Ishikawa (cell line): ENCODE measurements around the gene STX3.

ENCODE experiments used
- CEBPB ChIP-seq: IDR thresholded peaks from 2 replicates; pipeline ENCODE4 v1.6.1; 2012
- CREB1 ChIP-seq: IDR thresholded peaks from 2 replicates; pipeline ENCODE4 v1.6.1; 2012; ENCODE audit warnings: low read depth
- EGR1 ChIP-seq: IDR thresholded peaks from 2 replicates; pipeline ENCODE4 v1.6.1; 2012
- EP300 ChIP-seq: IDR thresholded peaks from 2 replicates; pipeline ENCODE4 v1.6.1; 2012; ENCODE audit warnings: borderline replicate concordance
- FOXM1 ChIP-seq: IDR thresholded peaks from 2 replicates; pipeline ENCODE4 v1.6.1; 2012; ENCODE audit warnings: low read depth, borderline replicate concordance
- MAX ChIP-seq: IDR thresholded peaks from 2 replicates; pipeline ENCODE4 v1.6.1; 2012
- NFIC ChIP-seq: IDR thresholded peaks from 2 replicates; pipeline ENCODE4 v1.6.1; 2012
- RAD21 ChIP-seq: IDR thresholded peaks from 2 replicates; pipeline ENCODE4 v1.6.1; 2012; ENCODE audit warnings: low read depth
- TAF1 ChIP-seq: IDR thresholded peaks from 2 replicates; pipeline ENCODE4 v1.6.1; 2012; ENCODE audit warnings: low read depth, mild to moderate bottlenecking
- TCF12 ChIP-seq: IDR thresholded peaks from 2 replicates; pipeline ENCODE4 v1.6.1; 2012; ENCODE audit warnings: low read depth
- TEAD4 ChIP-seq: IDR thresholded peaks from 2 replicates; pipeline ENCODE4 v1.6.1; 2012
- YY1 ChIP-seq: IDR thresholded peaks from 2 replicates; pipeline ENCODE4 v1.6.1; 2012; ENCODE audit warnings: low read depth
- ZBTB7A ChIP-seq: IDR thresholded peaks from 2 replicates; pipeline ENCODE4 v1.6.1; 2012; ENCODE audit warnings: low read depth
- TF ChIP-seq, protein P1 (sequence below): IDR thresholded peaks from 2 replicates; pipeline ENCODE4 v1.6.1; 2012; ENCODE audit warnings: low read depth, mild to moderate bottlenecking
- TF ChIP-seq, protein P2 (sequence below): IDR thresholded peaks from 2 replicates; pipeline ENCODE4 v1.6.1; 2012

Gene STX3

GRCh38 chr11:59849129-59849528, 94.0 kb downstream of the STX3 start:
- no peak for TF ChIP-seq NFIC
- TF ChIP-seq CEBPB = no peak
- TF ChIP-seq CREB1 = no peak
- TF ChIP-seq FOXM1 = no peak
- no peak for TF ChIP-seq RAD21
- TF ChIP-seq TEAD4 = no peak

GRCh38 chr11:59854871-59855270, 99.7 kb downstream of the STX3 start:
- no peak for TF ChIP-seq EP300
- no peak for TF ChIP-seq YY1
- TF ChIP-seq TCF12 = no peak
- TF ChIP-seq CEBPB = no peak
- TF ChIP-seq MAX = no peak
- TF ChIP-seq FOXM1 = no peak
- no peak for TF ChIP-seq EGR1
- TF ChIP-seq RAD21 = no peak
- TF ChIP-seq, protein P1, sequence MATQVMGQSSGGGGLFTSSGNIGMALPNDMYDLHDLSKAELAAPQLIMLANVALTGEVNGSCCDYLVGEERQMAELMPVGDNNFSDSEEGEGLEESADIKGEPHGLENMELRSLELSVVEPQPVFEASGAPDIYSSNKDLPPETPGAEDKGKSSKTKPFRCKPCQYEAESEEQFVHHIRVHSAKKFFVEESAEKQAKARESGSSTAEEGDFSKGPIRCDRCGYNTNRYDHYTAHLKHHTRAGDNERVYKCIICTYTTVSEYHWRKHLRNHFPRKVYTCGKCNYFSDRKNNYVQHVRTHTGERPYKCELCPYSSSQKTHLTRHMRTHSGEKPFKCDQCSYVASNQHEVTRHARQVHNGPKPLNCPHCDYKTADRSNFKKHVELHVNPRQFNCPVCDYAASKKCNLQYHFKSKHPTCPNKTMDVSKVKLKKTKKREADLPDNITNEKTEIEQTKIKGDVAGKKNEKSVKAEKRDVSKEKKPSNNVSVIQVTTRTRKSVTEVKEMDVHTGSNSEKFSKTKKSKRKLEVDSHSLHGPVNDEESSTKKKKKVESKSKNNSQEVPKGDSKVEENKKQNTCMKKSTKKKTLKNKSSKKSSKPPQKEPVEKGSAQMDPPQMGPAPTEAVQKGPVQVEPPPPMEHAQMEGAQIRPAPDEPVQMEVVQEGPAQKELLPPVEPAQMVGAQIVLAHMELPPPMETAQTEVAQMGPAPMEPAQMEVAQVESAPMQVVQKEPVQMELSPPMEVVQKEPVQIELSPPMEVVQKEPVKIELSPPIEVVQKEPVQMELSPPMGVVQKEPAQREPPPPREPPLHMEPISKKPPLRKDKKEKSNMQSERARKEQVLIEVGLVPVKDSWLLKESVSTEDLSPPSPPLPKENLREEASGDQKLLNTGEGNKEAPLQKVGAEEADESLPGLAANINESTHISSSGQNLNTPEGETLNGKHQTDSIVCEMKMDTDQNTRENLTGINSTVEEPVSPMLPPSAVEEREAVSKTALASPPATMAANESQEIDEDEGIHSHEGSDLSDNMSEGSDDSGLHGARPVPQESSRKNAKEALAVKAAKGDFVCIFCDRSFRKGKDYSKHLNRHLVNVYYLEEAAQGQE = no peak
- no peak for TF ChIP-seq CREB1
- no peak for TF ChIP-seq NFIC
- TF ChIP-seq, protein P2, sequence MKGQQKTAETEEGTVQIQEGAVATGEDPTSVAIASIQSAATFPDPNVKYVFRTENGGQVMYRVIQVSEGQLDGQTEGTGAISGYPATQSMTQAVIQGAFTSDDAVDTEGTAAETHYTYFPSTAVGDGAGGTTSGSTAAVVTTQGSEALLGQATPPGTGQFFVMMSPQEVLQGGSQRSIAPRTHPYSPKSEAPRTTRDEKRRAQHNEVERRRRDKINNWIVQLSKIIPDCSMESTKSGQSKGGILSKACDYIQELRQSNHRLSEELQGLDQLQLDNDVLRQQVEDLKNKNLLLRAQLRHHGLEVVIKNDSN = no peak
- no peak for TF ChIP-seq ZBTB7A
- no peak for TF ChIP-seq TAF1
- TF ChIP-seq TEAD4 = no peak
